ENCODE data around the gene C14orf119. TPM values are rescaled to one million over a fixed set of nuclear protein-coding genes. Genes with fewer than 3 reads are reported as not detected.

The C14orf119 gene
- total RNA-seq, 1 experiment from 2014 or later = 46.8 TPM

GRCh38 chr14:23127861-23128260 lies 32.6 kb downstream of the C14orf119 start:
- Histone ChIP-seq H3K4me2 (ENCODE audit: low read length) (no peak overlapping the region), H3K4me1 (ENCODE audit: control insufficient read depth in 1 of 2, insufficient read depth in 2 of 2, low read length in 2 of 2) (no peaks in the 10 kb centered on the region), H3K9me3 (ENCODE audit: control insufficient read depth in 1 of 2, insufficient read depth in 1 of 2, low read depth in 1 of 2, low read length in 2 of 2) (no peaks in the 10 kb centered on the region), H3K27ac (ENCODE audit: low read depth, low read length) (no peak overlapping the region), H3K27me3 (ENCODE audit: insufficient read depth, low read length) (no peaks in the 10 kb centered on the region), H4K20me1 (ENCODE audit: insufficient read depth) (no peaks in the 10 kb centered on the region), H3K9me2 (ENCODE audit: insufficient read depth) (no peaks in the 10 kb centered on the region), H3K4me3 (replicated peaks in 1 of 2; ENCODE audit: low read depth in 1 of 2, low read length in 2 of 2) (no peak overlapping the region), H2AFZ (ENCODE audit: low read depth, low read length, poor library complexity, severe bottlenecking) (no peak overlapping the region), H3K79me2 (ENCODE audit: insufficient read depth, low read length) (no peaks in the 10 kb centered on the region), H3K9ac (ENCODE audit: low read length) (no peak overlapping the region), H3K36me3 (ENCODE audit: control insufficient read depth in 1 of 2, insufficient read depth in 2 of 2, low read length in 2 of 2) (no peaks in the 10 kb centered on the region)
- ChIA-PET CTCF (no interaction called here), RAD21 (ENCODE audit: low non-redundant PET in 1 of 2, low total read pairs in 2 of 2, uncharacterized antibody in 2 of 2, unreplicated experiment in 2 of 2) (no interaction called here), POLR2A (no interaction called here)
- BruUV-seq (replicated peaks) = no TSS peak
- intact Hi-C loops (cut with micrococcal nuclease) = no loop called here
- DNase-seq (ENCODE audit: low read depth, low spot score) (no peak), ATAC-seq (no peak)
- TF ChIP-seq CEBPB (IDR thresholded peaks at IDR 0.05; ENCODE audit: low read depth) (no peak), RAD21 (IDR thresholded peaks at IDR 0.05; ENCODE audit: low read depth) (no peak)

- H3K36me3 ChIP-seq (ENCODE audit: control insufficient read depth in 1 of 2, insufficient read depth in 2 of 2, low read length in 2 of 2) = no peaks in the 10 kb centered on the region
- no peak overlapping the region for H3K9ac ChIP-seq (ENCODE audit: low read length)
- ATAC-seq = no peak
- H3K4me1 ChIP-seq (ENCODE audit: control insufficient read depth in 1 of 2, insufficient read depth in 2 of 2, low read length in 2 of 2) = no peaks in the 10 kb centered on the region
- no peaks in the 10 kb centered on the region for H3K27me3 ChIP-seq (ENCODE audit: insufficient read depth, low read length)
- H2AFZ ChIP-seq (ENCODE audit: low read depth, low read length, poor library complexity, severe bottlenecking) = no peak overlapping the region
- no peaks in the 10 kb centered on the region for H3K9me2 ChIP-seq (ENCODE audit: insufficient read depth)
- intact Hi-C loops (cut with micrococcal nuclease) = no loop called here
- H3K27ac ChIP-seq (ENCODE audit: low read depth, low read length) = no peak overlapping the region
- H3K4me2 ChIP-seq (ENCODE audit: low read length) = no peak overlapping the region
- no TSS peak for BruUV-seq (replicated peaks)
- ChIA-PET POLR2A (no interaction called here), RAD21 (ENCODE audit: low non-redundant PET in 1 of 2, low total read pairs in 2 of 2, uncharacterized antibody in 2 of 2, unreplicated experiment in 2 of 2) (no interaction called here), CTCF (interaction anchor here (4.1 kb wide), 1 partner anchor 8 kb away, joined by 20 read pairs; no protein-coding TSS in a partner anchor)
- no peak overlapping the region for H3K4me3 ChIP-seq (replicated peaks in 1 of 2; ENCODE audit: low read depth in 1 of 2, low read length in 2 of 2)
- no peaks in the 10 kb centered on the region for H3K79me2 ChIP-seq (ENCODE audit: insufficient read depth, low read length)
- no peaks in the 10 kb centered on the region for H4K20me1 ChIP-seq (ENCODE audit: insufficient read depth)
- no peak for DNase-seq (ENCODE audit: low read depth, low spot score)
- no peaks in the 10 kb centered on the region for H3K9me3 ChIP-seq (ENCODE audit: control insufficient read depth in 1 of 2, insufficient read depth in 1 of 2, low read depth in 1 of 2, low read length in 2 of 2)
- TF ChIP-seq POLR2A (IDR thresholded peaks at IDR 0.05; ENCODE audit: borderline replicate concordance, extremely low read depth, insufficient read depth, insufficient read length) = no peak
- no peak for TF ChIP-seq MAX (IDR thresholded peaks at IDR 0.05)
- TF ChIP-seq EZH2phosphoT487 (IDR thresholded peaks at IDR 0.05; ENCODE audit: borderline replicate concordance) = no peak
- no peak for TF ChIP-seq ZBTB33 (IDR thresholded peaks at IDR 0.05; ENCODE audit: extremely low read depth, insufficient replicate concordance, low read length)
- no peak for TF ChIP-seq ATF3 (IDR thresholded peaks at IDR 0.05)
- no peak for TF ChIP-seq TCF7L2 (IDR thresholded peaks at IDR 0.05; ENCODE audit: borderline replicate concordance, extremely low read depth, insufficient read depth, insufficient read length)
- no peak for TF ChIP-seq CTCF (IDR thresholded peaks at IDR 0.05 in 2 of 3, conservative IDR thresholded peaks at IDR 0.05 in 1 of 3; ENCODE audit: borderline replicate concordance in 1 of 3, insufficient read depth in 1 of 3, low read depth in 2 of 3, low read length in 2 of 3)
- no peak for TF ChIP-seq ELF1 (IDR thresholded peaks at IDR 0.05; ENCODE audit: borderline replicate concordance, low read depth)
- no peak for TF ChIP-seq YY1 (IDR thresholded peaks at IDR 0.05; ENCODE audit: extremely low read depth, insufficient replicate concordance, low read depth, low read length)
- TF ChIP-seq ZFX (IDR thresholded peaks at IDR 0.05) = no peak
- no peak for TF ChIP-seq SIN3A (IDR thresholded peaks at IDR 0.05; ENCODE audit: low read depth)
- TF ChIP-seq JUND (IDR thresholded peaks at IDR 0.05) = no peak
- TF ChIP-seq CEBPB (IDR thresholded peaks at IDR 0.05; ENCODE audit: low read depth) = no peak
- TF ChIP-seq EZH2 (IDR thresholded peaks at IDR 0.05) = no peak
- TF ChIP-seq CBX3 (IDR thresholded peaks at IDR 0.05; ENCODE audit: low read depth) = no peak
These were observed 33.9 kb downstream of the C14orf119 start for GRCh38 chr14:23128969-23129758.

All from HCT116 (cell line).